ENCODE measurements around the gene TTI1. TPM values are rescaled to one million over a fixed set of nuclear protein-coding genes. Genes with fewer than 3 reads are reported as not detected.

The TTI1 gene
- total and polyA plus RNA-seq, 3 donors from 2014 or later, result 24.1 to 30.5 (median 26.0) TPM

GRCh38 chr20:38062890-38063289 lies 29.6 kb upstream of the TTI1 start:
- no peaks in the 10 kb centered on the region for H3K27me3 ChIP-seq
- WGBS, 2 donors, result 69 to 72% methylated on average over 5 of the region's 5 CpGs
- intact Hi-C loops (cut with DNase I; ENCODE audit: low total_unique reads), result loop anchor here (10.0 kb wide), 2 partner anchors 102 to 162 kb away; partner anchors contain the start of gene TGM2
- H3K27ac ChIP-seq, result no peak overlapping the region
- TF ChIP-seq CTCF (IDR thresholded peaks at IDR 0.05) (no peak), POLR2A (IDR thresholded peaks at IDR 0.05) (no peak)
- no peak overlapping the region for H3K4me3 ChIP-seq
- H3K9me3 ChIP-seq, result no peaks in the 10 kb centered on the region
- H3K36me3 ChIP-seq (ENCODE audit: low read depth, missing control alignments), result no peaks in the 10 kb centered on the region
- no peak for DNase-seq
- H3K4me1 ChIP-seq, result no peaks in the 10 kb centered on the region

DNA sequence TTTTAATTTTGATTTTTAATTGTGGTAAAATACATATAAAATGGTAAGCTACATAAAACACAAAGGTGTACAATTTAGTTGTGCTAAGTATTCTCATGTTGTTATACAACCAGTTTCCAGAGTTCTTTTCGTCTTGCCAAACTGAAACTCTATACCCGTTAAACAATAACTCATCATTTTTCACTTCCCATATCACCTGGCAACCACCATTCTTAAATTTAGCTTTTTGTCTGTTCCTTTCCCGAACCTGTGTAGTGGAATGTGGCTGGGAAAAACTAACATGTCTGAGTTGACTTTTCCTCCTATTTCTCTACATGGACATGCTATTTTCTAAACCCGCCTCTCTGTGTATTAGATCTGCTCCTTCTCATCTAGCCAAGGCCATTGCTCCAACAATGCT lies 27.9 kb upstream of the TTI1 start:
- 78 to 80% methylated on average over 4 of the region's 4 CpGs for WGBS, 2 donors
- no peaks in the 10 kb centered on the region for H3K36me3 ChIP-seq (ENCODE audit: low read depth, missing control alignments)
- no peaks in the 10 kb centered on the region for H3K9me3 ChIP-seq
- H3K4me1 ChIP-seq, result no peaks in the 10 kb centered on the region
- no peak overlapping the region for H3K27ac ChIP-seq
- intact Hi-C loops (cut with DNase I; ENCODE audit: low total_unique reads), result loop anchor here (10.0 kb wide), 2 partner anchors 104 to 164 kb away; partner anchors contain the start of gene TGM2
- no peak for DNase-seq
- H3K4me3 ChIP-seq, result no peak overlapping the region
- TF ChIP-seq POLR2A (IDR thresholded peaks at IDR 0.05) (no peak), CTCF (IDR thresholded peaks at IDR 0.05) (no peak)
- H3K27me3 ChIP-seq, result no peaks in the 10 kb centered on the region

DNA sequence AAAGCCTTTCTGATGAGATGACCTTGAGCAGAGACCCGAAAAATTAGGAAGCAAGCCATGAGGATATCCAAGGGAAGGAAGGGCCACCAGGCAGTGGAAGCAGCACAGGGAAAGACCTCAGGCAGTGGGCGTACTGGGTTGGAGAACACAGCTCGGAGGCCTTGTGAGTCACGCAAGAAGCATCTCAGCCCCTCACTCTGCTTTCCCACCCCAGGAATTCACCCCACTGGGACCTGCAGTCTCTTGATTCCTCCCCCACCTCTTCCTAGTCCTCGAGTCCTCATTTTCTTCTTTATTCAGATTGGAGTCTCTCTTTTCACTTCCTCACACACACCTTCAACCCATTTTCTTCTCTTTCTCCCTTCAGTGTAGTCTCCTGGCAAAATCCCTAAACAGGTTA lies 27.3 kb upstream of the TTI1 start:
- TF ChIP-seq POLR2A (IDR thresholded peaks at IDR 0.05) (no peak), CTCF (IDR thresholded peaks at IDR 0.05) (no peak)
- 73 to 74% methylated on average over 5 of the region's 5 CpGs for WGBS, 2 donors
- Histone ChIP-seq H3K9me3 (no peaks in the 10 kb centered on the region), H3K27me3 (no peaks in the 10 kb centered on the region), H3K4me1 (no peaks in the 10 kb centered on the region), H3K4me3 (no peak overlapping the region), H3K36me3 (ENCODE audit: low read depth, missing control alignments) (no peaks in the 10 kb centered on the region), H3K27ac (no peak overlapping the region)
- no peak for DNase-seq
- intact Hi-C loops (cut with DNase I; ENCODE audit: low total_unique reads), result loop anchor here (10.0 kb wide), 2 partner anchors 104 to 164 kb away; partner anchors contain the start of gene TGM2

DNA sequence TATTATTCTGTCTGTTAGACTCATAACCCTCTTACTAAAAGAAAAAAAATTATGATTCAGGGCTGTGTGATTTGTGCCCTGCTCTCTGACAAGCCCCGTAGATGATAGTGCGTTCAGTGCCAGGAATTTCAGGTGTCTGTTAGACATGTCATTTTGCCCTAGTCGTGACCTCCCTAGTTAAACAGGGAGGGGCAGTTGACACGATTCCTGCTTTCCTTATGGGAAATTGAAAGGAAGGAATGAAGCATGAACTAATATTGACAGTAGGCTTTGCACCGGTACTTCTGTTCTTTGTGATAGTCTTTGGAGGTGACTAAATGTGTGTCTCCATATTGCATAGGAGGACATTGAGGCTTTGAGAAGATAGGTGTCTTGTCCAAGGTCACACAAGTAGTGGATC lies 26.6 kb upstream of the TTI1 start:
- Histone ChIP-seq H3K4me1 (no peaks in the 10 kb centered on the region), H3K9me3 (no peaks in the 10 kb centered on the region), H3K27me3 (no peaks in the 10 kb centered on the region), H3K27ac (no peak overlapping the region), H3K36me3 (ENCODE audit: low read depth, missing control alignments) (no peaks in the 10 kb centered on the region), H3K4me3 (no peak overlapping the region)
- intact Hi-C loops (cut with DNase I; ENCODE audit: low total_unique reads), result loop anchor here (10.0 kb wide), 2 partner anchors 105 to 165 kb away; partner anchors contain the start of gene TGM2
- TF ChIP-seq CTCF (IDR thresholded peaks at IDR 0.05), result no peak
- no peak for TF ChIP-seq POLR2A (IDR thresholded peaks at IDR 0.05)
- WGBS, 2 donors, result 93 to 95% methylated on average over 5 of the region's 5 CpGs
- DNase-seq, result no peak

DNA sequence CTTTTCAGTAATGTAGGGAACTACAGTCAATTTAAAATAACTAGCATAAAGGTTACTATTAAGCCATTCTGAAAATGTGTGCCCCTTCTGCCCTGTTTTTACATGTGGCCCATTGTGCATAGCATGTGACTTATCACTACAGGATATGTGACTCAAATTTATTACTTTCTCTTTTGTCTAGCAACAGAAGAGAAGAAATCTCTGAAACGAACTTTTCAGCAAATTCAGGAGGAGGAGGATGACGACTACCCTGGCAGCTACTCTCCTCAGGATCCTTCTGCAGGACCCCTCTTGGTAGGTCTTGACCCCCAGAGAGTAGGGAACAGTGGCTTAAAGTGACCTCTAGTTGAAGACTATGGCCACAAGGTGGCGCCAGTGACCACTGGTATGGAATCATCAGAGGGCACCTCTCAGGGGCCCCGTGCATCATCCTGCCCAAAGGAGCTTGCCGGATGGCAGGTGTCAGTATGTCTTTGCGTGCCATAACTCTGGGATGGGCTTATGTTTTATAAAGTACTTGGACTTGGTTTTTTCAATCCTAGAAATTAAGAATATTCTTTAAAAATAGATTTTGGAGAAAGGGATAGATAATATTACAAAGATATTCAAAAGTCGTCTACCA lies 24.2 kb upstream of the TTI1 start:
- TF ChIP-seq CTCF (IDR thresholded peaks at IDR 0.05), result peak; percentile 65 to 89 (median 72)
- TF ChIP-seq POLR2A (IDR thresholded peaks at IDR 0.05), result no peak
- peak; percentile 94 for DNase-seq
- no peak overlapping the region for H3K4me3 ChIP-seq
- H3K36me3 ChIP-seq (ENCODE audit: low read depth, missing control alignments), result no peaks in the 10 kb centered on the region
- H3K4me1 ChIP-seq, result peaks cover 5% of the 10 kb centered on the region
- no peak overlapping the region for H3K27ac ChIP-seq
- intact Hi-C loops (cut with DNase I; ENCODE audit: low total_unique reads), result no loop called here
- 39 to 51% methylated on average over 7 of the region's 7 CpGs for WGBS, 2 donors
- no peaks in the 10 kb centered on the region for H3K9me3 ChIP-seq
- no peaks in the 10 kb centered on the region for H3K27me3 ChIP-seq
